Kidney epithelial cell (primary cell): Measurements from ENCODE around the gene SLAMF6. TPM values are rescaled to one million over a fixed set of nuclear protein-coding genes. Genes with fewer than 3 reads are reported as not detected.

Experiments used
- DNase-seq: peaks from one replicate; pipeline ENCODE4 v3.0.0-alpha.2; 2010; ENCODE audit warnings: low read depth
- H3K27me3 ChIP-seq: 2 replicates; pipeline ENCODE4 v1.6.0; 2011; ENCODE audit warnings: low read length; ENCODE audit not compliant: control insufficient read depth, insufficient read depth
- H3K36me3 ChIP-seq: 2 replicates; pipeline ENCODE4 v1.5.1; 2011; ENCODE audit warnings: low read length; ENCODE audit not compliant: control insufficient read depth, insufficient read depth
- H3K4me3 ChIP-seq: 2 replicates; pipeline ENCODE4 v1.5.1; 2011; ENCODE audit warnings: low read depth, mild to moderate bottlenecking, control low read depth, low read length
- total RNA-seq: library from RNA; depleted of rRNA; stranded (reverse); fragments of >200 nt; gene quantifications from 2 replicates; pipeline ENCODE4 v1.2.3, GENCODE V29; 2015
- TF ChIP-seq, protein P1 (sequence below): IDR thresholded peaks from 2 replicates; pipeline ENCODE4 v1.5.1; 2011; ENCODE audit warnings: mild to moderate bottlenecking, moderate library complexity, low read length, control low read depth, inconsistent platforms; ENCODE audit not compliant: insufficient read depth, poor library complexity, severe bottlenecking

The SLAMF6 gene
- total RNA-seq, 1 donor from 2014 or later = not detected

DNA sequence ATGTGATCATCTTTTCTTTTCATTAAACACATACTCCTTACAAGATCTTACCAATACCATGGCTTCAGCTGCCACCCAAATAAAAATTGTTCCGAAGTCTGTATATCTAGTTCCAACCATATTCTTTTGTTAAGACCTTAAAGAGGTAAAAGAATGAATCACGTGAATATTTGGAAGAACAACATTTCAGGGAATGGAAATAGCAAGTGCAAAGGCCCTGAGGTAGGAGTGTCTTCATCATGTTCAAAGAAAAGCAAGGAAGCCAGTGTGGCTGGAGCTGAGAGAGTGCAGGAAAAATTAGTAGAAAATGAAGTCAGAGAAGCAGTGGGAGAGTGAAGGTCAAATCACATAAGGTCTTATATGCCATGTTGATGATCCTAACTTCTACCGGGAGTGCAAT lies 50.9 kb downstream of the SLAMF6 start:
- DNase-seq = no peak
- Histone ChIP-seq H3K36me3 (no peaks in the 10 kb centered on the region), H3K27me3 (no peaks in the 10 kb centered on the region), H3K4me3 (no peak overlapping the region)
- TF ChIP-seq, protein P1, sequence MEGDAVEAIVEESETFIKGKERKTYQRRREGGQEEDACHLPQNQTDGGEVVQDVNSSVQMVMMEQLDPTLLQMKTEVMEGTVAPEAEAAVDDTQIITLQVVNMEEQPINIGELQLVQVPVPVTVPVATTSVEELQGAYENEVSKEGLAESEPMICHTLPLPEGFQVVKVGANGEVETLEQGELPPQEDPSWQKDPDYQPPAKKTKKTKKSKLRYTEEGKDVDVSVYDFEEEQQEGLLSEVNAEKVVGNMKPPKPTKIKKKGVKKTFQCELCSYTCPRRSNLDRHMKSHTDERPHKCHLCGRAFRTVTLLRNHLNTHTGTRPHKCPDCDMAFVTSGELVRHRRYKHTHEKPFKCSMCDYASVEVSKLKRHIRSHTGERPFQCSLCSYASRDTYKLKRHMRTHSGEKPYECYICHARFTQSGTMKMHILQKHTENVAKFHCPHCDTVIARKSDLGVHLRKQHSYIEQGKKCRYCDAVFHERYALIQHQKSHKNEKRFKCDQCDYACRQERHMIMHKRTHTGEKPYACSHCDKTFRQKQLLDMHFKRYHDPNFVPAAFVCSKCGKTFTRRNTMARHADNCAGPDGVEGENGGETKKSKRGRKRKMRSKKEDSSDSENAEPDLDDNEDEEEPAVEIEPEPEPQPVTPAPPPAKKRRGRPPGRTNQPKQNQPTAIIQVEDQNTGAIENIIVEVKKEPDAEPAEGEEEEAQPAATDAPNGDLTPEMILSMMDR = no peak

GRCh38 chr1:160471253-160471652 lies 51.8 kb downstream of the SLAMF6 start:
- no peak overlapping the region for H3K4me3 ChIP-seq
- no peaks in the 10 kb centered on the region for H3K27me3 ChIP-seq
- DNase-seq = no peak
- no peaks in the 10 kb centered on the region for H3K36me3 ChIP-seq
- TF ChIP-seq, protein P1 = no peak

DNA sequence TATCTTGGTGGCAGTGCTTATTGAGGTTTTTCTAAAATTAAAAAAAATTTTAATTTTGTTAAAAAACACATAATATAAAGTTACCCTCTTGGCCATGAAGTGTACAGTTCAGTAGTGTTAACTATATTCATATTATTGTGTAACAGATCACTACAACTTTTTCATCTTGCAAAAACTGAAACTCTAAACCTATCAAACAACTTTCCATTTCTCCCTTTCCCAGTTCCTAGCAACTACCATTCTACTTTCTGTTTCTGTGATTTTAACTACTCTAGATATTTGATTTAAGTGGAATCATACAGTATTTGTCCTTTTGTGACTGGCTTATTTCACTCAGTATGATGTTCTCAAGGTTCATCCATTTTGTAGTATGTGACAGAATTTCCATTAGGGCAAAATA lies 55.5 kb downstream of the SLAMF6 start:
- DNase-seq = no peak
- H3K36me3 ChIP-seq = no peaks in the 10 kb centered on the region
- H3K27me3 ChIP-seq = no peaks in the 10 kb centered on the region
- no peak overlapping the region for H3K4me3 ChIP-seq
- TF ChIP-seq, protein P1 = no peak

DNA sequence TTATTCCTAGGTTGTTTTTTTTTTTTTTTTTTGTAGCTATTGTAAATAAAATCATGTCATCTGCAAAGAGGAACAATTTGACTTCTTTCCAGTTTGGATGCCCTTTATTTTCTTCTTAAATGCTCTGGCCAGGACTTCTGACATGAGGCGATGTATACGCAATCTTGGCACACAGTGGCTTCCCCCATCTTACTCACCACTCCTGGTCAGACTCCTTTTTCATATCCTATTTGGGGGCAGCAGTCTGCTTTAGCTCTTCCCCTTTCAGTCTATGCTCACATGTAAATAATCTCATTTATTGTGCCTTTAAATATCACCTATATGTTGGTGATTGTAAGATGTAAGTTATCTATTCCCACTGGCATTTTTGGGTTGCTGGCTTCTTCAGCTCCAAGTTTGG lies 56.1 kb downstream of the SLAMF6 start:
- no peak for DNase-seq
- no peaks in the 10 kb centered on the region for H3K27me3 ChIP-seq

GRCh38 chr1:160465123-160465522 lies 57.9 kb downstream of the SLAMF6 start:
- no peaks in the 10 kb centered on the region for H3K27me3 ChIP-seq
- DNase-seq = no peak

More for the DNA sequence above, 56.1 kb downstream of the SLAMF6 start:
- H3K36me3 ChIP-seq = no peaks in the 10 kb centered on the region
- H3K4me3 ChIP-seq = no peak overlapping the region
- TF ChIP-seq, protein P1 = no peak

More at GRCh38 chr1:160465123-160465522, 57.9 kb downstream of the SLAMF6 start:
- TF ChIP-seq, protein P1 = no peak
- Histone ChIP-seq H3K36me3 (no peaks in the 10 kb centered on the region), H3K4me3 (no peak overlapping the region)
